ENCODE results near the gene TXNL4A.
"Not testable (repeated sequence)": the region's sequence is repeated elsewhere in the genome, so short reads cannot be mapped to it uniquely, and the experiment has no call there.

The TXNL4A gene, protein sequence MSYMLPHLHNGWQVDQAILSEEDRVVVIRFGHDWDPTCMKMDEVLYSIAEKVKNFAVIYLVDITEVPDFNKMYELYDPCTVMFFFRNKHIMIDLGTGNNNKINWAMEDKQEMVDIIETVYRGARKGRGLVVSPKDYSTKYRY

DNA sequence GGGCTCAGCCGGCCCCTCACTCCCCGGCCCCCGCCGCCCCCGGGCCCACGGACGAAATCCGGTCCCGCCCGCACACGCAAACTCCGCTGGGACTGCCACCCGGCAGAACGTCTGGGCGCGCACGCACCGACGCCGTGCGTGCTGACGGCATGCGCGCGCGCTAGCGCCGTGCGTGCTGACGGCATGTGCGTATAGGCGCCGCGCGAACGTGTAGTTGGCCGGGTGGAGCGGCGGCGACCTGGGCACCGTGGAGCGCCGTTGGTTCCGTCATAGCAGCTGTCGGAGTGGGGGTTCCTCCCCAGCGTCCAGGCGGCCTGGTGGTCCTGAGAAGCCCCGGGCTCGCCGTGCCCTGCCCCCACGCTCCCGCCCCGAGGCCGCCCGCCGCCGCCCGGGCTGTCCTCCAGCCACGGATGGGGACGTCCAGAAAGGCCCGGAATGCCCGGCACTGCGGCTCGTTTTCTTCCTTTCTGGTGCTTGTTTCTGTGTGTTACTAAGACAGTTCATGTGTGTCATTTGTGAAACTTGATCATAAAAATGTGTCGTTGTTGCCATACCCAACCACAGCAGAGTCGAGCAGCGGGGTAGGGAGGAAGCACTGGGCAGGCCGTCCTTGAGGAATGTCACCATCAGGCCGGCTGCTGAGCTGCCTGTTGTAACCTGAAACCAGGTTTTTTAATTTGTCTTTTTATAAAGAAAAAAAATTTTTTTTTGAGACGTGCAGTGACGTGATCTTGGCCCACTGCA is at the start of gene TXNL4A:
TXNL4A (minus strand) TSS at position 113 of the 744 bp plus-strand sequence. CDS start 171 bp downstream, outside the sequence.
- peak; percentile 75 for DNase-seq

DNA sequence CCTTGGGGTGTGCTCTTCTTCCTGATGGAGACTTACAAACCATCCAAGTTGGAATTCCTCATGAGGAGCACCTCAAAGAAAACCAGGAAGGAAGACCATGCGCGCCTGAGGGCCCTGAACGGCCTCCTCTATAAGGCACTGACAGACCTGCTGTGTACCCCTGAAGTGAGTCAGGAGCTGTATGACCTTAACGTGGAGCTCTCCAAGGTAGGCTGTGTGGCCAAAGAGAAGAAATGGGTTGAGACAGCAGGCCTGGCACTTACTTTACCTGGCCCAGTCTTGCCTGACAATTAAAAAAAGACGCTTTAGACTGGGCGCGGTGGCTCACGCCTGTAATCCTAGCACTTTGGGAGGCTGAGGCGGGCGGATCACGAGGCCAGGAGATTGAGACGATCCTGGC is 48.9 kb upstream of the TXNL4A start:
- DNase-seq: no peak

DNA sequence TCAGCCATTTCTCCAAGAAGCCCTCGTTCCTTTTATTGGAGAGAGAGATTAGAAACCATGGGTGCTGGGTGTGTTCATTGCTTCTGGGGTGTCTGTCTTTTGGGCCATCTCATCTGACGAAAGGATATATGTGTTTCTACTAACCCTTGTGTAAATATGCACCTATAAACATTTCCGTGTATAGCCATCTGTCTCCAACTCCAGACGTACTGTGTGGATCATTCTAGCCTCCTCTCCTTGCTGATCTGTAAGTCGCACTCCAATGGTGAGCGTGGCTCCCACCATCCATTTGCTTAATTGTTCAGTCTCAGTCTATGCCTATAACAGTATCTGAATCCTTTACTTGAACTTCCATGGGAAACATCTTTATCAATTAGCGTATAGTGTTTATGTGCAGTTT is 47.6 kb upstream of the TXNL4A start:
- no peak for DNase-seq

DNA sequence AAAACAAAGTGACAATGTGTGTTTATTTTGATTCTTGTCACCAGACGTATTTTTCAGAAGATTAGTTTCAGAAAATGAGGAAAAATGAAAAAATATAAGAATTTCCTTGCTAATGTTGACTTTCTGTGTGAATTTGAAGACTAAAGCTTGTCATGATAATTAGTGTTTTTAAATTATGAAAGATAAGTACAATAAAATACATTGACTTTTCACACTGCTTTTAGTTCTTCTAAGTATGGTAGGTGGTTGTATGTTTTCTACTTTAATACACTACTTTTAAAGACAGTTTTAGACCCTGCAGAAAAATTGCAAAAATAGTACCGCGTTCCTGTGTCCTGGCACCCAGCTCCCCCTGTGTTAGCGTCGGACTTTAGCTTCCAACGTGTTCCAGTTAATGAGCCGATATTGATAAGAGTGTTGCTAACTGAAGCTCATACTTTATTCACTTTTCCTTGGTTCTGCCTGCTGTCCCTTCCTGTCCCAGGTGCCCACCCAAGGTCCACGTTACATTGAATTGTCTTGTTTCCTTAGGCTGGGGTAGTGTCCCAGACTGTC is 46.6 kb upstream of the TXNL4A start:
- no peak for DNase-seq

DNA sequence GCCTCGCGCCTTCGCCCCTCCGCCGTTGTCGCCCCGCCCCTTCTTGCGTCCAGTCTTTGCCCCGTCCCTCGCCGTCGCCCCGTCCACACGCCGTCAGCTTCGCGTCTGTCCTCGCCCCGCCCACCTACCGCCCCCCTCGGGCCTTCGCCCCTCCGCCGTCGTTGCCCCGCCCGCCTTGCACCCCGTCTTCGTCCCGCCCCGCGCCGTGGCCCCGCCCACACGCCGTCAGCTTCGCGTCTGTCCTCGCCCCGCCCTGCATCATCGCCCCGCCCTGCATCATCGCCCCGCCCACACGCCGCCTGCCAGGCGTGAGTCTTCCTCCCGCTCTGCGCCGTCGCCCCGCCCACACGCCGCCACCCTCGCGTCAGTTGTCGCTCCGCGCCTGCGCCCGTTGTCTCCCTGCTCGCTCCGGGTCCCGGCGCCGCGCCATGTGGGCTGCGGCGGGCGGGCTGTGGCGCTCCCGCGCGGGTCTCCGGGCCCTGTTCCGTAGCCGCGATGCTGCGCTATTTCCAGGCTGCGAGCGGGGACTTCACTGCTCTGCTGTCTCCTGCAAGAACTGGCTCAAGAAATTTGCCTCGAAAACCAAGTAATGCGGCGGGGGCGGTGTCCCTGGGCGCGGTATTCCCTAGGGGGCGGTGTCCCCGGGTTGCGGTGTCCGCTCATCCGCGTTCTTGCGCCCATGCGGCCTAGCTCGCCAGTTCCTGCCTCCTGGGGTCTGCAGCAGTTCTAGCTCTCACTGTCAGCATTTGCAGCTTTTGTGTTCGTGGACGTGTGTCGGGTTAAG is 45.9 kb upstream of the TXNL4A start, which contains the start of gene RBFA:
RBFA (plus strand) TSS at position 367 of the 784 bp plus-strand sequence; CDS start at position 429, 62 bp downstream.
- peak; percentile 99 for DNase-seq

DNA sequence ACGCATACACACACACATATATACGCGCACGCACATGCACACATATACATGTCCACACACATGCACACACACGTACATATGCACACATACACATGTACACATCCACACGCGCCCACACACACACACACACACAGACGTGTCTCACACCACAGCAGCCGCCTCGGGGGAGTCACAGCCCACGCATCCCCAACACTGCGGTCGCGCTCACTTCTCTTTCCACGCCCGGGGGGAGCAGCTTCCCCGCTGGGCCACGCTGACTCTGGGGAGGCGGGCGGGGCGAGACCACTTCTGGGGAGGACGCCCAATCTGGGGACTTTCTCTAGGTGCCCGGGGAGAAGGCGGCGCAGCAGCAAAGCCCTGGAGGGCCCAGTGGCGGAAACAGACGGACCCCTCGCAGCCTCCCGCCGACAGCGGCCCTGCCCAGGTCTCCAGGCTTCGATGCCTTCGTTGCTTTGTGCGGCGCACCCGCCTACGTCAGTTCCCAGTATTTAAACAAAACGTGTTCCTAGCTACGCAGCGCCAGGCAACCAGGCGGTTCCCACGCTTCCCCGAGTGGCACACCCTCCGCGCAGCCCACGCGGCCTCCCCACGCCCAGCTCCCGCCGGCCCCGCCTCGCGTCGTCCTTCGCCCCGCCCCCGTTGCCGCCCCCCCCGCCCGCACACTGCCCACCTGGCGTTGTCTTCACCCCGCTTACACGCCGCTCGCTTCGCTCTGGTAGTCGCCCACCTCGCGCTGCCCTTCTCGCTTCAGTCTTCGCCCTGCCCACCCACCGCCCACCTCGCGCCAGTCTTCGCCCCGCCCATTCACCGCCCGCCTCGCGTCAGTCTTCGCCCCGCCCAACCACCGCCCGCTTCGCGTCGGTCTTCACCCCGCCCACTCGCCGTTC is 45.1 kb upstream of the TXNL4A start:
- no peak for DNase-seq

DNA sequence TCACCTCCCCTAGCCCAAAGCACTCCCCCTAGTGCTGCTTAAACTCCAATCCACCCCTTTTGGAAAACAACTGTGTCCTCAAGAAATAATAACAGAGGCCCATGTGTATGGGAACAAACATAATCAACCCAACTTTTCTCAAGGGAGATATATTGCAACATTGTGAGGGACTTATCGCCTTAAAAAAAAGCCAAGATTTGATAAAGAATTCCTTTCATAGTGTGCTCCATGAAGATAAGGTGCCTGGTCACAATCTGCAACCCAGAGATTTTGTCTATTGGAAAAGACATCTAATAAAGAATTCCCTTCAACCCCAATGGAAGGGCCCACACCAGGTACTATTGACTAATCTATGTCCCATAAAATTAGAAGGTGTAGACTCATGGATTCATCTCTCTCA is 41.3 kb upstream of the TXNL4A start:
- no peak for DNase-seq

DNA sequence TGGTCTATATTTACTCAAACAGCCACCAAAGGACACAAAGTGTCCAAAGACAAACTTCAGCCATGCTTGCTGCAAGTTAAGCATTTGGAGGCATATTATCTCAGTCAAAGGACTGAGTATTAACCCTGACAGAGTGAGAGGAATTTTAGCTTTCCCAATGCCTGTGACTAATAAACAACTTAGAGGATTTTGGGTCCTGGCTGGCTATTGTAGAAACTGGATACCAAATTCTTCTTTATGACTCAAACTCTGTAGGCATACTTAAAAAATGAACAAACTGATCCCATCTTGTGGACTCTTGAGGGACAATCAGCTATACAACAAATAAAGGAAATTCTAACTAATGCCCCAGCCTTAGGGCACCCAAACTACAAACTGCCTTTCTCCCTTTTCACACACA is 39.4 kb upstream of the TXNL4A start:
- DNase-seq: not testable (repeated sequence)

DNA sequence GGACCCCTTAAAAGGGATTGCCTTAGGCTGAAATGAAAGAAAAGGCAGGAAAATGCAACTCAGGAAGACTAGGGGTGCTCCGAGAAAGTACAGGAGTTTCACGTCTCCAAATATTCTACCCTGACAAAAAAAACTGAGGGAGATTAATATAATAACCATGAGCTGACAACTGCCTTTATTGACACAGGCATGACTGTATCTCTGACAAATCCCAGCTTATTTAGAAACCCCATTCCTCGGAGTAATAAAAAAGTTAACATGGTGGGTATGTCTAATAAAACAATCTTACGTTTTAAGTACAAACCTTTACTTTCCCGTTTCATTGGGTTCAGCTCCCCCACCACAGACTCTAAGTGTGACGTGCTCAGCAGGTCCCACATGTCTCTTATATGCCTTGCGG is 38.0 kb upstream of the TXNL4A start:
- DNase-seq: no peak

DNA sequence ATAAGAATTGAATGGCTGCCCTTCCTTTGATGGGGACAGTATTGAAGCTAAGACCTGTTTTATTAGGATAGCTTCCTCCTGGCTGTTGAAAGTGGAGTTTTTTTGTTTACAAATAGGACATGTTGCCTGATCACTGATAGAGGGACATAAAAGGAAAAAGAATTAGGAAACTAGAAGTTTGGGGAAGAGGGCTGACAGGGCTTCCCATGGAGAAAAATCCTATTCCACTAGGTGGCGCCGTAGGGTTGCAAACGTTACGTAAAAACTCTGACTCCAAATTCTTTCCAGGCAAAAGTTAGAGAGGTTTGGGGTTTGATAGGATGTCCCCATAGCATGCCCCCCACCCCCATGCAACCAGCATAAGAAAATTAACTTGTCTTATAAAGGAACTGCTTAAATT is 34.8 kb upstream of the TXNL4A start:
- DNase-seq: no peak

DNA sequence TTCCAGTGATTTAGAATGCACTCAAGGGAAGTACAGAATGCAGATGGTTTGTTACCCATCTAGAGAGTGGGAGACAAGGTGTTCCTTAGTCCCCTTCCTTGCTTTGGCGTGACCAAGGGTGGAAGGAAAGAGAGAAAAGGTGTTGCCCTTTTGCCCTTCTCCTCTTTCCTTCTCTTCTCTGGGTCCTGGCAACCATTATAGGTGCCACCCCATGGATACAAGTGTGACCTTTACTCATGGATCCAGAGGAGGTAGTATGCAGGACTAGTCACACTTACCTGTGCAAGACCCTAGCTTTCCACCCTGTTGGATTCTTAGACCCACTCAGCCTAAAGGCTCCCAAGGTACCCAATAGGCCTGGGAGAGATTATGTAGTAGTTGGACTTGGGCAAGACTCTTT is 34.2 kb upstream of the TXNL4A start:
- DNase-seq: no peak

DNA sequence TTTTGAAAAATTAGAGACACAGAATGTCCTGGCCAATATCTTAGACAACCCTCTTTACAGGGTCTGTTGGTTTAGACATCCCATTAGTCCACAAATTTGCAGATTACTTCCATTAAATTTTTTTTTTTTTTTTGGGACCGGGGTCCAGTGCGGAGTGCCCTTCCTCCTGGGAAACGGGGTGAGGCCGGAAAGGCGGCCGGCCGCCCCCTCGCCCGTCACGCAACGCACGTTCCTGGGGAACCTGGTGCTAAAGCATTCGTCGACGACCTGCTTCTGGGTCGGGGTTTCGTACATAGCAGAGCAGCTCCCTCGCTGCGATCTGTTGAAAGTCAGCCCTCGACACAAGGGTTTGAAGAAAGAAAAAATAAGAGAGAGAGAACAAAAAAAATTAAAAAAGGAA is 24.4 kb upstream of the TXNL4A start:
- DNase-seq: no peak

DNA sequence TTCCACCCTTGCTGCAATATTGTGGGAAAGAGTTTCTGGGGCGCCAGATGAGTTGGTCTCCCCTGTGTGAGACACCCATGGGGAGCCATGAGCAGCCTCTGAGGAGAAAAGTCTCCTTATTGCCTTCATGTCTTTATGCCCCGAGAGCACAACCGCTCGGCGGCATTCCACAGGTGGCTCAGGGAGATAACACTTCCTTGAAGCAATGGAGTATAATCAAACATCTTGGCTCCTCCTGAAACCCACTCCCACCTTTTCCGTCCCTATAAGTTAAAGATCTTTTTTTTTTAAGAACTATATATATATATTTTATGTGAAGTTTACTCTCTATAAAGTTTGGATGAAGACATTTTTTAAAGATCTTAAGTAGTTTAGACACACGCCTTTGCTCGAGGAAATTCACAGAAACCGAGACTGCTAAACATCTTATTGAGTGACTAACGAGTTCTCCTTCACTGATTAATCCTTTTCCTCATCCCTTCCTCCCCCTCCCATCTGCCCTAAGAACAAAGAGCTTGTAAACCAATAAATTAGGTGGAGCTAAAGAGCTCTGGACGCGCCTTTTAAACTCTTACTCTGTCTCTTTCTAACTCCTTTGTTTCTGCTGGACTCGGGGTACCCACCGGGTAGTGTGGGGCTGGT is 23.3 kb upstream of the TXNL4A start:
- not testable (repeated sequence) for DNase-seq

DNA sequence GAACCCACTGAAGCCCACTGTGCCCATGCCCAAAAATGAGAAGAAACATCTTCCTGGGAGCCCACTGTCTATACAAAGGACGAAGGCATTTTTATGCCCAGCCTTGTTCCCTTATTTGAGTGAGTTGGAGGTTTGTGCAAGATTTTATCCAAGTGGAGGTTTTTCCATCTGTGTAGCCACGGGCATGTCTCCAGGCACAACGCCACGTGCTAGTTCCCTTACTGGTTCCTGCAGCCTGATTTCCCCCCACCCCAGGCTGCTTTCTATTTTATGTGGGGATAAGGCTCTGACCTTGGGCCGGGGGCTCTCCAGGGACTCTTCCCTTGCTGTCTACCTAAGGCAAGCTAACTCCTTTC is 22.2 kb upstream of the TXNL4A start:
- DNase-seq: no peak

DNA sequence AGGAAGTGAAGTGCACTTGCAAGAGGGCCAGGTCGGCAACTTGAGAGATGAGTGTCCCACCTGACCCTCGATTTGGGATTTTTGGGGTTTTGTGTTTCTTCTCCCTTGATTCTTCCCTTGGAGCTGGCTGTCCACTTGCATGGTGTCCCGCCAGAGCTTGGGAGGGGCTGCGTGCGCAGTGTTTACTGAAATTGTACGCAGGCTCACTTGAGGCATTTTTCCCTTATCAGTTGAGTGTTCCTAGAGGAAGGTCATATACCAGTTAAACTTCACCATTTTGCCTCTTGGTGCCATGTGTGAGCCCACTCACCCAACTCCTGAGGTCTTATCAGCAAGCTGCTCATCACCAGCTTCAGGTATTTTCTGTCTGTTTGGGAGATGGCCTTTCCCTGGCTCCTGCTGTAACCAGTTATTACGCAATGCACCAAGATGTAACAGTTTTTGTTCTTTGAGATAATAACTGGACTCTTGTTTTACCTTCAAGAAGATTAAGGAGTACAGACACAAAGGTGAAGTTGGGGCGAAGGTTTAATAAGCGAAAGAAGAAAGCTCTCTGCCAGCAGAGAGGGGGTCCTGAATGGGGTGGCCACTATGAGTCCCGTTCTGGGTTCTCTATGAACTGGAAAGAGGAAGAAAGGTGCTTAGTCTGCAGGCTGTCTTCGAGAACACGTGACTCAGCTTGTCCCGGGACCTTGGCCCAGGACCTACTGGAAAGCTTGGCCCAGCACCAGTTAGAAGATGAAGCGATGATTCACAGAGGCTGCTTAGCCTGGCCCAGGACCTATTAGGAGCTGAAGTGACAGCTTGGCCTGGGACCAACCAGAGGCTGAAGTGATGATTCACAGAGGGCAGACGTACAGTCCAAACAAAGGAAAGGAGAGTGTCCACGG is 21.5 kb upstream of the TXNL4A start:
- DNase-seq: no peak

DNA sequence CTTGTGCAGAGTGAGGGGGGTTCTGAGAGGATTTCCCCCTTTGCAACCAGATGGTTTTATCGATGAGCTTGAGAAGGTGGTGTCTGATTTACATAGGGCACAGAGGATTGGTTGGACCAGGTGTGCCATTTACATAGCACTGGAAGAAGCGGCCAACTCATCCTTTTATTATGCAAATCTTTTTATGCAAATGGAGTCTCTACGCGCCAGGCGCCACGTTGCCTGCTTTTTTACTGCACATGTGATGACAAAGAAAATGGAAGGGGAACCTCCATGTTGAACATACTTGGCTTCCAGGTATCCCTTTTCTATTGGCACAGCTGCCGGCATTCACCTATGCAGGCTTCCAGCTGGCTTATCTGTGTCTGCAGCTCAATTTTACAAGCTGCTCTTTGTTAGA is 18.4 kb upstream of the TXNL4A start:
- no peak for DNase-seq

DNA sequence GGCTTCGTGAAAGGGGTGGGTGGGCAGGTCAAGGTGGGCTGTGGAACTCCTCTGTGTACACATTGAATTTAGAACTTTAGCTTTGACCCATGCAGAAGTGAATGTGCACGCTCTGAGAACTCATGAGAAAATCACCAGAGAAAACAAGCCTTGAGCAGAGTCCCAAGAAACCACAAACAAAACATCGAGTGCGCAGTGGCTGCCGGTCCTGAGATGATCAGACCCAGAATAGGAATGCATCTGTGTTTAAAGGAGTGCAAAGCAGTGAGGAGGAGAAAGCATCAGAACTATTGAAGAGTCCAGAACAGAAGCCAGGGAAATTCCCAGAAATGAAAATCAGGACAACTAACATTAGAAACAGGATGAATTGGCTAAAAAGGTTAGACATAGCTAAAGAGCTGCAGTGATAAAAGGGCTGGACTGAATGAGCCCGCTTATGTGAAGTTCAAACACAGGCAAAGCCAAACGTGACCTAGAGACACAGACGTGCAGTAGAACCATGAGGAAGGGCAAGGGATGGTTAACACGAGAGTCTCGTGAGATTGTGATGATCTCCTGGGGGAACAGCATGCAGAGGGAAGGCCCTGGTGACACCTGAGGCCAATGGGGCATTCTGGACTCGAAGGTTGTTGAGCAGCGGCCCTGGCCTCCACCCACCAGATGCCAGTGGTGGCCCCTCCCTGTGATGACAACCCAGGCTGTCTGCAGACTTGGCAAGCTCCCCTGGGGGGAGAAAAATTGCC is 16.4 kb upstream of the TXNL4A start:
- DNase-seq: no peak

DNA sequence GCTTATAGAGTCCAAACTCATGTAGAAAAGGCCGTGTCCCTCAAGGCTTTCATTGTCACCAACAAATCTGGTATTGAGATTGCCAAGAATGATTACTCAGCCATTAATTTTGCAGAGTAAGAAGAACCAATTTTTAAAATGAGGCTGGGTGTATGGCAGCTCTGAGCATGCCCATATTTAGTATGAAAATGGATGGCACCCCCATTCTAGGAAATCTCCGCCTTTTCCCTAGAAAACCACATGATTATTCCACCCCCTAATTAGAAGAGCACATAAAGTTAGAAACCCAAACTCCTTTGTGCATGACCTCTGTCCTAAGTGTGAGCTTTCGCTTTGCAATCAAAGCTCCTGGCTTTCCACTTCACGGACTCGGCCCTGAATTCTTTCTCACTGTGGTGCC is 14.1 kb upstream of the TXNL4A start:
- DNase-seq: no peak

DNA sequence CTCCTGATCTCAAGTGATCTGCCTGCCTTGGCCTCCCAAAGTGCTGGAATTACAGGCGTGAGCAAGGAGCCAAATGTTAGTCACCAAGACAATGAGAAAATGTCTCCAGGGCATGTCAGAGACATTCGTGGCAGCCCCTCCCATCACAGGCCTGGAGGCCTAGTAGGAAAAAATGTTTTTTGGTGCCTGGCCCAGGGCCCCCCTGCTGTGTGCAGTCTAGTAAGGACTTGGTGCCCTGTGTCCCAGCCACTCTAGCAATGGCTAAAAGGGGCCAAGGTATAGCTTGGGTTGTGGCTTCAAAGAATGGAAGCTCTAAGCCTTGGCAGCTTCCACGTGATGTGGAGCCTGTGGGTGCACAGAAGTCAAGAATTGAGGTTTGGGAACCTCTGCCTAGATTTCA is 12.5 kb upstream of the TXNL4A start:
- DNase-seq: no peak

DNA sequence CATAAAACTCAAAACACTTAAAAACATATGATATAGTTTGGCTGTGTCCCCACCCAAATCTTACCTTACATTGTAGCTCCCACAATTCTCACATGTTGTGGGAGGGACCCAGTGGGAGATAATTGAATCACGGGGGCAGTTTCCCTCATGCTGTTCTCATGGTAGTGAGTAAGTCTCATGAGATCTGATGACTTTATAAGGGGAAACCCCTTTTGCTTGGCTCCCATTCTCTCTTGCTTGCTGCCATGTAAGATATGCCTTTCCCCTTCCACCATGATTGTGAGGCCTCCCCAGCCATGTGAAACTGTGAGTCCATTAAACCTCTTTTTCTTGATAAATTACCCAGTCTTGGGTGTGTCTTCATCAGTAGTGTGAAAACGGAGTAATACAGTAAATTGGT is 11.3 kb upstream of the TXNL4A start:
- DNase-seq: not testable (repeated sequence)

All from NCI-H774 (cell line).